Transverse colon (tissue), 4 donors: ENCODE results near the gene PLSCR1. TPM values are rescaled to one million over a fixed set of nuclear protein-coding genes. Genes with fewer than 3 reads are reported as not detected.

ENCODE experiments used
- DNase-seq: peaks from one replicate; pipeline ENCODE4 v3.0.0-alpha.2; 2019
- H3K27ac ChIP-seq, 4 donors: fragments of 200-600 bp; sonication (generic); 2 replicates each; pipeline ENCODE4 v1.5.1; 2016 to 2018; ENCODE audit warnings: inconsistent platforms in 4 of 4
- H3K27me3 ChIP-seq: fragments of 200-600 bp; sonication (generic); 2 replicates; pipeline ENCODE4 v1.5.1; 2017; ENCODE audit warnings: inconsistent platforms
- H3K36me3 ChIP-seq, 4 donors: fragments of 200-600 bp; sonication (generic); 2 replicates each; pipeline ENCODE4 v1.5.1; 2017 to 2019; ENCODE audit warnings: inconsistent platforms in 4 of 4
- H3K4me1 ChIP-seq, 4 donors: fragments of 200-600 bp; sonication (generic); 2 replicates each; pipeline ENCODE4 v1.5.1; 2017 to 2020; ENCODE audit warnings: inconsistent platforms in 4 of 4
- H3K4me3 ChIP-seq, 4 donors: fragments of 200-600 bp; sonication (generic); 1 replicate in 1 of 4; 2 replicates in 3 of 4; pipeline versions ENCODE4 v1.5.1 to v1.6.1; 2017 to 2019; ENCODE audit warnings: inconsistent platforms in 4 of 4
- H3K9me3 ChIP-seq, 2 donors: fragments of 200-600 bp; sonication (generic); 2 replicates each; pipeline ENCODE4 v1.5.1; 2017 to 2019; ENCODE audit warnings: inconsistent platforms in 2 of 2
- CTCF ChIP-seq, 5 experiments: fragments of 200-600 bp in 3 of 5; fragments of 450-650 bp in 2 of 5; sonication (generic) in 3 of 5; IDR thresholded peaks; 1 replicate in 2 of 5; 2 replicates in 3 of 5; pipeline ENCODE4 v1.5.1; 2016 to 2017; ENCODE audit warnings: antibody characterized with exemption in 5 of 5, inconsistent platforms in 3 of 5, mild to moderate bottlenecking in 2 of 5, moderate library complexity in 1 of 5
- EP300 ChIP-seq: sonication (generic); formaldehyde crosslinking; IDR thresholded peaks from one replicate; pipeline ENCODE4 v1.6.1; 2017; ENCODE audit warnings: antibody characterized with exemption, low read depth
- POLR2A ChIP-seq: fragments of 450-650 bp; IDR thresholded peaks from one replicate; pipeline ENCODE4 v1.6.1; 2016; ENCODE audit warnings: antibody characterized with exemption, mild to moderate bottlenecking, moderate library complexity
- POLR2AphosphoS5 ChIP-seq, 3 donors: sonication (generic); formaldehyde crosslinking; IDR thresholded peaks; one replicate each; pipeline ENCODE4 v1.6.1; 2016; ENCODE audit warnings: antibody characterized with exemption in 3 of 3
- WGBS, 2 donors: methylation state at CpG; one replicate each; pipeline ENCODE4 v1.1.5; 2018; ENCODE audit warnings: low coverage in 1 of 2; 5-methylcytosine and 5-hydroxymethylcytosine counted together
- in situ Hi-C, 4 donors: fragments of 200-750 bp; cut with MboI; loops; one replicate each; pipeline versions ENCODE4 v1.15.0 to v1.15.1; 2017; ENCODE audit warnings: low sequenced_read_pairs in 3 of 4, low pct_ligation_motif_present in 1 of 4, low pct_unique_long_range_greater_than_20kb in 1 of 4
- intact Hi-C: fragments of 100-400 bp; cut with DNase I; formaldehyde crosslinking; loops from one replicate; pipeline ENCODE4 v1.15.1; 2023; ENCODE audit warnings: low total_unique reads
- total RNA-seq, 4 donors: library from RNA; depleted of rRNA; stranded (reverse); fragments of >200 nt; gene quantifications; one replicate each; pipeline ENCODE4 v1.1.0, GENCODE V29; 2016

Gene PLSCR1
- total RNA-seq, 4 donors from 2014 or later = 101 to 333 (median 214) TPM

- H3K27me3 ChIP-seq = no peaks in the 10 kb centered on the region
- no peaks in the 10 kb centered on the region for H3K9me3 ChIP-seq
- in situ Hi-C loops (no loop called here), intact Hi-C loops (no loop called here)
- TF ChIP-seq EP300 = no peak
- no peak for TF ChIP-seq POLR2AphosphoS5 (IDR thresholded peaks at IDR 0.05)
- TF ChIP-seq POLR2A = no peak
- no peak for TF ChIP-seq CTCF (IDR thresholded peaks at IDR 0.05)
- DNase-seq = peak; percentile 37
- H3K4me1 ChIP-seq = peaks cover 7 to 19% (median 10%) of the 10 kb centered on the region in 4 donors
- H3K36me3 ChIP-seq = no peaks in the 10 kb centered on the region
- no peak overlapping the region for H3K4me3 ChIP-seq
- H3K27ac ChIP-seq = peak overlapping the region; percentile 10 to 35 (median 19)
- 64 to 85% methylated on average over 4 to 5 of the region's 5 CpGs for WGBS, 2 donors
Measured at GRCh38 chr3:146550743-146551510, 6.5 kb upstream of the PLSCR1 start.

- H3K36me3 ChIP-seq = no peaks in the 10 kb centered on the region
- intact Hi-C loops = no loop called here
- H3K27ac ChIP-seq = peak overlapping the region in 2 of 4 donors; percentile 14 to 24
- no peak for TF ChIP-seq CTCF (IDR thresholded peaks at IDR 0.05)
- no peak for TF ChIP-seq POLR2AphosphoS5 (IDR thresholded peaks at IDR 0.05)
- TF ChIP-seq POLR2A = no peak
- no peak for TF ChIP-seq EP300
- no peak for DNase-seq
- no peaks in the 10 kb centered on the region for H3K27me3 ChIP-seq
- in situ Hi-C loops = no loop called here
- H3K4me1 ChIP-seq = peaks cover 7 to 21% (median 10%) of the 10 kb centered on the region in 4 donors
- no peaks in the 10 kb centered on the region for H3K9me3 ChIP-seq
- no peak overlapping the region for H3K4me3 ChIP-seq
Measured at GRCh38 chr3:146550070-146550615, 5.7 kb upstream of the PLSCR1 start.

GRCh38 chr3:146547235-146547835 lies 2.9 kb upstream of the PLSCR1 start:
- intact Hi-C loops (no loop called here), in situ Hi-C loops (no loop called here)
- Histone ChIP-seq H3K36me3 (no peaks in the 10 kb centered on the region), H3K4me3 (no peak overlapping the region), H3K27ac (no peak overlapping the region), H3K27me3 (no peaks in the 10 kb centered on the region), H3K9me3 (no peaks in the 10 kb centered on the region), H3K4me1 (peaks cover 11 to 35% (median 18%) of the 10 kb centered on the region in 4 donors)
- no peak for TF ChIP-seq CTCF (IDR thresholded peaks at IDR 0.05)
- TF ChIP-seq POLR2AphosphoS5 (IDR thresholded peaks at IDR 0.05) = no peak
- no peak for TF ChIP-seq POLR2A
- TF ChIP-seq EP300 = no peak
- DNase-seq = no peak

GRCh38 chr3:146546366-146546965 lies 2.1 kb upstream of the PLSCR1 start:
- no peaks in the 10 kb centered on the region for H3K27me3 ChIP-seq
- no peaks in the 10 kb centered on the region for H3K36me3 ChIP-seq
- H3K4me3 ChIP-seq = no peak overlapping the region
- peaks cover 15 to 43% (median 25%) of the 10 kb centered on the region in 4 donors for H3K4me1 ChIP-seq
- no peaks in the 10 kb centered on the region for H3K9me3 ChIP-seq
- DNase-seq = no peak
- H3K27ac ChIP-seq = no peak overlapping the region
- TF ChIP-seq POLR2AphosphoS5 (IDR thresholded peaks at IDR 0.05) (no peak), CTCF (IDR thresholded peaks at IDR 0.05) (no peak), POLR2A (no peak), EP300 (no peak)
- intact Hi-C loops = no loop called here
- in situ Hi-C loops = no loop called here
- WGBS, 2 donors = 76 to 79% methylated on average over 1 of the region's 1 CpG
